HEK293 (cell line): ENCODE results near the gene SLC25A45.
A peak's percentile ranks its signal among the peaks of the same experiment; 100 is the strongest.

Experiments
- ATF2 ChIP-seq: fragments of 450-650 bp; formaldehyde crosslinking; IDR thresholded peaks from 2 replicates; pipeline ENCODE4 v1.5.1; 2016; ENCODE audit warnings: missing biosample characterization, missing genetic modification characterization, low read depth
- CTCF ChIP-seq: fragments of 450-650 bp; formaldehyde crosslinking; IDR thresholded peaks from 2 replicates; pipeline ENCODE4 v1.5.1; 2016; ENCODE audit warnings: missing biosample characterization, missing genetic modification characterization
- HIC1 ChIP-seq: fragments of 450-650 bp; formaldehyde crosslinking; IDR thresholded peaks from 2 replicates; pipeline ENCODE4 v1.5.1; 2016; ENCODE audit warnings: missing biosample characterization, missing genetic modification characterization
- IKZF3 ChIP-seq: fragments of 450-650 bp; IDR thresholded peaks from 2 replicates; pipeline ENCODE4 v1.5.0; 2018; ENCODE audit warnings: missing biosample characterization, mild to moderate bottlenecking, missing genetic modification characterization, moderate library complexity
- KLF1 ChIP-seq: fragments of 450-650 bp; formaldehyde crosslinking; IDR thresholded peaks from 2 replicates; pipeline ENCODE4 v1.5.1; 2016; ENCODE audit warnings: missing biosample characterization, missing genetic modification characterization
- KLF10 ChIP-seq: fragments of 450-650 bp; IDR thresholded peaks from 2 replicates; pipeline ENCODE4 v1.5.1; 2018; ENCODE audit warnings: missing biosample characterization, mild to moderate bottlenecking, missing genetic modification characterization
- MZF1 ChIP-seq: fragments of 450-650 bp; formaldehyde crosslinking; IDR thresholded peaks from 2 replicates; pipeline ENCODE4 v1.5.1; 2017; ENCODE audit warnings: missing biosample characterization, missing genetic modification characterization, borderline replicate concordance
- OSR2 ChIP-seq: fragments of 450-650 bp; formaldehyde crosslinking; IDR thresholded peaks from 2 replicates; pipeline ENCODE4 v1.5.1; 2016; ENCODE audit warnings: missing biosample characterization, missing genetic modification characterization
- PRDM1 ChIP-seq: fragments of 450-650 bp; formaldehyde crosslinking; IDR thresholded peaks from 2 replicates; pipeline ENCODE4; 2016; ENCODE audit warnings: missing biosample characterization, missing genetic modification characterization
- PRDM10 ChIP-seq: fragments of 450-650 bp; formaldehyde crosslinking; IDR thresholded peaks from 2 replicates; pipeline ENCODE4 v1.5.1; 2016; ENCODE audit warnings: missing biosample characterization, missing genetic modification characterization
- SP3 ChIP-seq: fragments of 450-650 bp; formaldehyde crosslinking; IDR thresholded peaks from 2 replicates; pipeline ENCODE4 v1.5.1; 2016; ENCODE audit warnings: missing biosample characterization, missing genetic modification characterization
- WT1 ChIP-seq: fragments of 450-650 bp; formaldehyde crosslinking; IDR thresholded peaks from 2 replicates; pipeline ENCODE4 v1.5.1; 2016; ENCODE audit warnings: missing biosample characterization, missing genetic modification characterization
- ZBTB10 ChIP-seq: fragments of 450-650 bp; formaldehyde crosslinking; IDR thresholded peaks from 2 replicates; pipeline ENCODE4 v1.5.1; 2016; ENCODE audit warnings: missing biosample characterization, missing genetic modification characterization
- ZBTB21 ChIP-seq: fragments of 450-650 bp; formaldehyde crosslinking; IDR thresholded peaks from 2 replicates; pipeline ENCODE4 v1.5.1; 2017; ENCODE audit warnings: missing biosample characterization, missing genetic modification characterization
- ZBTB44 ChIP-seq: fragments of 450-650 bp; IDR thresholded peaks from 2 replicates; pipeline ENCODE4 v1.5.1; 2018; ENCODE audit warnings: missing biosample characterization, mild to moderate bottlenecking, missing genetic modification characterization
- ZNF202 ChIP-seq: fragments of 450-650 bp; formaldehyde crosslinking; IDR thresholded peaks from 2 replicates; pipeline ENCODE4 v1.5.1; 2016; ENCODE audit warnings: missing biosample characterization, missing genetic modification characterization, borderline replicate concordance
- ZNF302 ChIP-seq: fragments of 450-650 bp; formaldehyde crosslinking; IDR thresholded peaks from 2 replicates; pipeline ENCODE4 v1.5.1; 2016; ENCODE audit warnings: missing biosample characterization, missing genetic modification characterization, low read depth
- ZNF48 ChIP-seq: fragments of 450-650 bp; formaldehyde crosslinking; IDR thresholded peaks from 2 replicates; pipeline ENCODE4 v1.5.1; 2016; ENCODE audit warnings: missing biosample characterization, missing genetic modification characterization
- ZNF530 ChIP-seq: fragments of 450-650 bp; formaldehyde crosslinking; IDR thresholded peaks from 2 replicates; pipeline ENCODE4 v1.5.1; 2016; ENCODE audit warnings: low read depth, missing biosample characterization, missing genetic modification characterization
- ZNF560 ChIP-seq: fragments of 450-650 bp; formaldehyde crosslinking; IDR thresholded peaks from 2 replicates; pipeline ENCODE4 v1.5.1; 2017; ENCODE audit warnings: missing biosample characterization, missing genetic modification characterization, borderline replicate concordance
- ZNF629 ChIP-seq: fragments of 450-650 bp; formaldehyde crosslinking; IDR thresholded peaks from 2 replicates; pipeline ENCODE4 v1.5.1; 2017; ENCODE audit warnings: missing biosample characterization, missing genetic modification characterization
- ZNF645 ChIP-seq: fragments of 450-650 bp; formaldehyde crosslinking; IDR thresholded peaks from 2 replicates; pipeline ENCODE4; 2016; ENCODE audit warnings: missing biosample characterization, missing genetic modification characterization
- ZNF776 ChIP-seq: fragments of 450-650 bp; formaldehyde crosslinking; IDR thresholded peaks from 2 replicates; pipeline ENCODE4 v1.5.0; 2017; ENCODE audit warnings: missing biosample characterization, missing genetic modification characterization, borderline replicate concordance
- ZNF791 ChIP-seq: fragments of 450-650 bp; formaldehyde crosslinking; IDR thresholded peaks from 2 replicates; pipeline ENCODE4 v1.5.1; 2016; ENCODE audit warnings: missing biosample characterization, missing genetic modification characterization

SLC25A45 gene

GRCh38 chr11:65420979-65421793, 38.7 kb upstream of the SLC25A45 start (continued):
- no peak for TF ChIP-seq ATF2 (tag by site-specific recombination)
- peak; percentile 61 for TF ChIP-seq PRDM10 (tag by site-specific recombination)
- TF ChIP-seq ZNF48 (tag by site-specific recombination) = no peak
- no peak for TF ChIP-seq ZNF560 (tag by site-specific recombination)
- TF ChIP-seq ZNF302 (tag by site-specific recombination) = no peak
- no peak for TF ChIP-seq ZNF645 (tag by site-specific recombination)
- TF ChIP-seq MZF1 (tag by site-specific recombination) = no peak
- no peak for TF ChIP-seq ZNF791 (tag by site-specific recombination)
- TF ChIP-seq IKZF3 (tag by site-specific recombination) = peak; percentile 88
- no peak for TF ChIP-seq ZNF202 (tag by site-specific recombination)
- TF ChIP-seq ZBTB44 (tag by site-specific recombination) = peak; percentile 47
- TF ChIP-seq ZNF776 (tag by site-specific recombination) = no peak
- TF ChIP-seq ZBTB10 (tag by site-specific recombination) = peak; percentile 80
- 0 out of 2 replicates have a peak, but pooled peaks have one; percentile 37 for TF ChIP-seq KLF10 (tag by site-specific recombination)
- peak; percentile 57; the same call in 1 of the 2 replicates for TF ChIP-seq SP3 (tag by site-specific recombination)
- TF ChIP-seq ZBTB21 (tag by site-specific recombination) = peak; percentile 56; the same call in 1 of the 2 replicates
- peak; percentile 88 for TF ChIP-seq KLF1 (tag by site-specific recombination)
- TF ChIP-seq CTCF (tag by site-specific recombination) = no peak
- TF ChIP-seq ZNF530 = no peak
- TF ChIP-seq ZNF629 (tag by site-specific recombination) = peak; percentile 76
- no peak for TF ChIP-seq PRDM1
- peak; percentile 47 for TF ChIP-seq OSR2 (tag by site-specific recombination)
- peak; percentile 95 for TF ChIP-seq HIC1 (tag by site-specific recombination)
- peak; percentile 77 for TF ChIP-seq WT1 (tag by site-specific recombination)
